SKM-1 (cell line): Measurements from ENCODE around the gene RIPK3.
A peak's percentile ranks its signal among the peaks of the same experiment; 100 is the strongest.
"Not testable (repeated sequence)": the region's sequence is repeated elsewhere in the genome, so short reads cannot be mapped to it uniquely, and the experiment has no call there.

Experiments used
- DNase-seq: peaks from one replicate; lab custom pipeline; 2025; ENCODE audit not compliant: unreplicated experiment; lab: John Stamatoyannopoulos, UW

The RIPK3 gene

DNA sequence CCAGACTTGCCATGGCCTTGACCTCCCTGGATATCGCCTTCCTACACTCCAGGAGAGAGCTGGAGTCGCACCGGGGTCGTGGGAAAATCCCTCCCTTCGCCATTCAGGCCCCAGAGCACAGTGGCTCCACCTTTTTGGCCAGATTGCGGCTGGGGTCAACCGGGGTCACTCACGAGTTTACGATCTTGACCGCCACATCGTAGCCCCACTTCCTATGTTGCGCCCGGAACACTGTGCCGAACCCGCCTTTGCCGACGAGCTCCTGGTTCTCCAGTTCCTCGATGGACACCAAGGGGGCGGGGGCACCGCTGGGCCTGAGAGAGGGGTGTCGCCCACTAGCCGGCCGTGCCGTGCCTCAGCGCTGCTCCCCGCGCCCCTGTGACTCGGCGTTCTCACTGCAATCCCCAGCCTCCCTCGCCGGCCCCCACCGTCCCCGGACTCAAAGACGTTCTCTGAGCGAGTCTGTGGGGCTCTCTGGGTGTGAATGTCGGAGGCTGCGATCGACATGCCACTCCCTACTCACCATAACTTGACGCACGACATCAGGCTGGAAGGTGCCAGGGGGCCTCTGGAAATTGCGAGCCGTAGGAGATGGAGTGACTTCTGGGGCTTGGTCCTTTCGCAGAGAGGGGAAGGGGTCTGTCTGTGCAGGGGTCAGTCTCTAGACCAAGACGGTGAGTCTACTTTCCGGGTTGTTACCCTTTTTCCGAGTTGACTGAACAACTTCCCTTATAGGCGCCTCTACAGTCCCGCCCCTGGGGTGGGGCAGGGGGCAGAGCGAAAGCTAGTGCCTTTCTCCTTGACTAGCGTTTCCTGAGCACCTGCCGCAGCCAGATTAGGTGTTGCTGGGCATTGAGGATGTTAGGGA is at the start of gene RIPK3:
Gene RIPK3, minus strand, starts transcription at position 708 of the 868 bp plus-strand sequence. Its CDS starts 165 bp downstream, at position 543.
- DNase-seq, result peak; percentile 25

DNA sequence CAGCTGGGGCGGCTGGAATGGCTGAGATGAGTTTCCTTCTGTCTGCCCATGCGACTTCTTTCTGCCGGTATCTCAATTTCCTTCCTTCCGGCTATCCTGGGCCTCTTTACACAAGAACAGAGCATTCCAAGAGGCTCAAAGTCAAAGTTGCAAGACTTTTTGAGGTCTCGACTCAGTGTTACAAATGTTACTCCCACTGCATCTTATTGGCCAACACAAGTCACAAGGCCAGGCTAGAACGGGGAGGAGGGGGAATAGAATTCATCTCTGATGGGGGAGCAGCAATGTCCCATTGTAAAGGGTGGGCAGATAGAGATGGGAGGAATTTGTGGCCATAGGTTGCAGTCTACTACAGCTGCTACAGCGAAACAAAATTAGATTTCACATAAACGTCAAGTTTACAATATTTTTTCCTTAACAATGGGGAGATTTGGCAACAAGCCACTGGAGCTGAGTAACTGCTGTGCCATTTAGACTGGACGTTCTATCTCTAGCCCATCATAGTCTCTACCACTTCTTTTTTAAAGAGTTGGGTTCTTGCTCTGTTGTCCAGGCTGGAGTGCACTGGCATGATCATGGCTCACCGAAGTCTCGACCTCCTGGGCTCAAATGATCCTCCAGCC is 49.5 kb upstream of the RIPK3 start:
- DNase-seq, result no peak

DNA sequence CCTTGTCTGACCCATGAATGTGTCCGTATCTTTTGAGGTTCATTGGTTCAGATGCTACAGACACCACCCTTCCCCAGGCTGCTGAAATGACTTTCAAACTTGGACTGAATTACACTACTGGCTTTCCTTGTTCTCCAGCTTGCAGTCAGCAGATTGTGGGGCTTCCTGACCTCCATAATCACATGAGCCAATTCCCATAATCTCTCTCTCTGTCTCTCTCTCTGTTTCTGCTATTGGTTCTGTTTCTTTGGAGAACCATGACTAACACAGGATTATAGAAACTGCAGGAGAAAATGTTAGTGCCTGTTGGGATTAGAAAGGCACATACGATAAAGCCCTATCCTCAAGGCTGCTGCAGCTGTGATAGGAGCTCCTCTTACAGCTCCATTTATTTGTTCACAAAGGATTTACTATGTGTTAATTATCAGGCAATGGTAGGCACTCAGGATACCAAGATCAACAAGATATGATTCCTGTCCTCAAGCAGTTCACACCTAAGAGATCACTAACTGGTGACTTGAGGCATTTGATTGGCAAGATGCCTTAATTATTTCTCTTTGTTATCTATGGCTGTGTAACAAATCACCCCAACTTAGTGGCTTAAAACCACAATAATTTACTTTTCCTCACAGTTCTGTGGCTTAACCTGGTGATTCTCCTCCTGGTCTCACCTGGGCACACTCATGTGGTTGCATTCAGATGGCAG is 48.8 kb upstream of the RIPK3 start:
- DNase-seq, result no peak

DNA sequence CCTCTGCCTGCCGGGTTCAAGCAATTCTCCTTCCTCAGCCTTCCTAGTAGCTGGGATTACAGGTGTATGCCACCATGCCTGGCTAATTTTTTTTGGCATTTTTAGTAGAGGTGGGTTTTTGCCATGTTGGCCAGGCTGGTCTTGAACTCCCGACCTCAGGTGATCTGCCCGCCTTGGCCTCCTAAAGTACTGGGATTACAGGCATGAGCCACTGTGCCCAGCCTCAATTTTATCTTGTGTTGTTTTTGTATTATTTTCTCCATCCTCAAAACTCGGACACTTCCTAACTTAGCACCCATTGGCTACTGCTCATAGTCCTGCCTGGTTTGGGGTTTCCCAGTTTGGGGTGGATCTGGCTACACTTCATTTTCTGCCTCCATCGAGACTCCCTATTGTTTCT is 47.8 kb upstream of the RIPK3 start:
- not testable (repeated sequence) for DNase-seq

DNA sequence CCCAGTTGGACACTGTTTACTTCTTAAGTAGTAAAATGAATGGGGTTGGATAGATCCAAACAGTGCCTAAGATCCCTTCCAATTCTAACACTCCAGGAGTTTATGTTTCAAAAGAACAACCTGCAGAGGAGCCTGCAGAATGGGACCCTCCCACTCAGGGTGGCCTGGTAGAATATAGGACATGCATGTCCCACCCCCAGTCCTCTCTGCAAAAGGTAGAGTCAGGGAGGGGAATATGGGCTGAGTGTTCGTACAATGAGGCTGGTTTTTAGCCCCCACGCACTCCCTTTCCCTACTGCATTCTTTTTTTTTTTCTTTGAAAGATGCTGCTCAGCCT is 47.2 kb upstream of the RIPK3 start:
- DNase-seq, result no peak

DNA sequence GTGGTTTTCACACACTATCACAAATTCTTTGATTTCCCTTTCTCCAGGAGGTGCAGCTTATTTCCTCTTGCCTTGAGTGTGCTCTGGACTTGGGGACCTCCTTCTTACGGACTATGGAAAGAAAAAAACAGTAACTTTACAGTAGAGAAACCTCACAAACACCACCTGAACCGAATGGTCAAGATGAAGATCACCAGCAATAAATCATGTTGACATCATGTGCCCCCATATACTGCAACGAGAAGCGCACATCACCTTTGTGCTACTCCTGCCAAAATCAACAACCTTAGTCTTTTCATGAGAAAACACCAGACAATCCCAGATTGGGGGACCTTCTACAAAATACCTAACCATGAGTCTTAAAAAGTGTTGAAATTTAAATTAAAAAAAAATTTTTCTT is 45.7 kb upstream of the RIPK3 start:
- DNase-seq, result no peak

DNA sequence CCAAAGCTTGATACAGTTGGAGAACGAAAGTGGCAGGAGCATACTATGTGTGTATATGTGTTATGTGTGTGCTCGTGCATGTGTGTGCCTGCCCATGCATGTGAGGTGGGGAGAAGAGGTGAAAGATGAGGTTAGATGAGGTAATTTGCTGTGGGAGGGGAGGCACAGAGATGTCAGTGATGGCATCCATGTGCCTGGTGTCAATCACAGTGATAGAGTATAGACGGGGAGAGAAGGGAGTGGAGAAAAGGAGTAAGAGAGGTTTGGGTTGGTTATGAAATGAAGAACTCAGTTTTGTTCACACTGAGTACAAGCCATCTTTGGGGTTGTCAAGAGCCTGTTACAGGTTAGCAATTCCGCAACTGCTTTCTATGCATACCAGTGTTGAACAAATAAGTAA is 44.4 kb upstream of the RIPK3 start:
- DNase-seq, result no peak

DNA sequence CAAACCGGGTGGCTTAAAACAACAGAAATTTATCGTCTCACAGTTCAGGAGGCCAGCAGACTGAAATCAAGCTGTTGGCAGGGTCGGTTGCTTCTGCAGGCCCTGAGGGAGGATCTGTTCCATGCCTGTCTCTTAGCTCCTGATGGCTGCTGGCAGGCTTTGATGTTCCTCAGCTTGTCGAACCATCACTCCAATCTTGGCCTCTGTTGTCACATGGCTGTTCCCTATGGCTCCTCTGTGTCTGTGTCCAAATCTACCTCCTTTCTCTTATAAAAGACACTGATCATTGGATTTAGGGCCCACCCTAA is 42.2 kb upstream of the RIPK3 start:
- DNase-seq, result no peak

DNA sequence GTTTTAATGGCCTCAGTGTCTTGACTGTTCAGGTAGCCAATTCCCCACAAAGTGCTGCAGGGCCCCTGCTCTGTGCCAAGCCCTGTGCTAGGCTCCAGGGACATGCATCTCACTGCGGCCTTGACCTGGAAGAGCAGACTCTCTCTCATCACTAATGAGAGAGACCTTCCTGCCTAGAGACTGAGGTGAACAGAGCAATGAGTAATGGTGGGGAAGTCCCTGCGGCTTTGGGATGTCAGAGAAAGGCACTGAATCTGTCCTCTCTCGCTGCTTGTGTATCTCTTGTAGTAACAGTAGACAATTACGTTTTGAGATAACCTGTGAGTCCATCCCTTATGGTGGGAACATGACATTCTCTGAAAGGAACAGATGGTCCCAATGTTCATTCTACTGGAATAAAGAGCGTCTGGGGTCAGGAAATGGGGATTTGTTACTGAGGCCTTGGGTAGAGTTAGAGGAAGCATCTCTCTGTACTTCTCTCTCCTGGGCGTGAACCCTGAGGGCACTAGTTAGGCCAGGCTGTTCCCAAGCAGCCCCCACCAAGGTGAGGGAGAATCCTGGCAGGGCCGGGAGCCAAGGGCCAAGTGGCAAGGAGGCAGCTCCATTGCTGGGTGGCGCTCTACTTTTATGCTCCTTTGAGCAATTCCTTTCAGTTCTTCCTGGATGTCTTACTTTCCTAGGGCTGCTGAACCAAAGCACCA is 41.7 kb upstream of the RIPK3 start:
- DNase-seq, result no peak

DNA sequence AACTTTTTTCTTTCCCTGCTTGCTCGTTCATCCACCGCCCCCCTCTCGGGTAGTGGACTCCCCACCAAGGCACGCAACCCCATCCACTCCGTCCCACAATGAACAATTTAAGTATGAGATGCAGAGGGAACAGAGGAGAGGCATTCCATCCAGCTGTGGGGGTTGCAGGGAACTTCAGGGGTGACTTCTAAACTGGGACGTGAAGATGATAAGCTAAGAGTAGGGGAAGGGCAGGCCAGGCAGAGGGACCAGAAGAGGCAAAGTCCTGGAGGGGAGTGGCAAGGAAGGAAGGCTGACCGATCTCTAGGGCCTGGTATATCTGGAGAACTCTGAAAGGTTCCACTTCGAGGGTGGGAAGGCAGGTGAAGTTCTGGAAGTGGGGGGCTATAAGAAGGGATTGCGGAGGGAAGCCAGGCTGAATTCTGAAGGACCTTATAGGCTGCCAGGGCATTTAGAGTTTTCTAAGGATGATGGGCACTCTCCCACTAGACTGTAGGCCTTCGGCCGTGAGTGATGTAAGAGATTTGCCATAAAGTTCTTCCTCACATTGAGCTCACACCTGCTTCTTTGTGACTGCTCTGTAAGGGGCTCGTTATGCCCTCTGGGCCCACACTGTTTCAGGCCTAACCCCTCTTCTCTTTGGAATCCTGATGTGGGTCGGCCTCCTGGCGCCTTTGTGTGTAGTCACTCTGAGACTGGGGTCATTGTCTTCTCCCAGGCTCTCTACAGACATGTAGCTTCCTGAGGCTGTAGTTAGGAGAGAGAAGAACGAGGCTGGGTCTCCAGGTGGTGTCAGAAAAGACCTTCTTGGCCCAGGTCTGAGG is 40.3 kb upstream of the RIPK3 start:
- no peak for DNase-seq

DNA sequence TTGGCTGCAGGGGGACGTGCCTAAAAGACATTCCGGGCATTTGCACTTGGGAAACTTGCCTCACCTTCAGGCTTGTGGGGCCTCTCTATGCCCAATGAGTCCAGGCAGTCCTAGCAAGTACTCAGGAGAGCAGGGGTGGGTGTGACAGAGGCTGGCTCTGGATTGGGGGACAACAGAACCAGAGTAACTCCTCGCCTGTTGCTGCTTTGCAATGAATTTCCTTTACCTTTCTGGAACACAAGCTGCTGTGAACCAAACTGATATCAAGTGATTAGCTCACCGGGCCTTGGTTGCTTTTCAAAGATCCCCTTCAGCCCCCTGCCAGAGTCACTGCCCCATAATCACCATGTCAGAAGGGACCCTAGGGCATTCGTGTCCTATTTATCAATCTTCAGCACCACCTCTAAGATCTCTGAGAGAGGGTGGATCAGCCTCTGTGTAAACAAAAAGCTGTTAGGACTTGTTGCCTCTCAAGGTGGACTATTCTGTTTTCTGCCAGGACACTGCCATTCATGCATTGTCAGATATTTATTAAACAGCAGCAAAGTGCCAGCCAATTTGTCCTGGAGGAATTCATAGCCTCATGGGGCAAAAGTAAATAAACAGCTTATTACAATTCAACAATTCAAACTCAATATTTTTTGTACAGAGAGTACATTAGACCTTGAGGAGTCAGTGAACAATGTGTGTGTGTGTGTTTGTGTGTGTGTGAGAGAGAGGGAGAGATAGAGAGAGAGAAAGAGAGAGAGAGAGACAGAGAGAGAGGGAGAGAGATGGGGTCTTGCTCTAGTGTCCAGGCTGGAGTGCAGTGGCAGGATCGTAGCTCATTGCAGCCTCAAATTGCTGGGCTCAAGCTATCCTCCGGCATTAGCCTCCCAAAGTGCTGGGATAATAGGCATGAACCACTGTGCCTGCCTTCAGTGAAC is 39.5 kb upstream of the RIPK3 start:
- no peak for DNase-seq

DNA sequence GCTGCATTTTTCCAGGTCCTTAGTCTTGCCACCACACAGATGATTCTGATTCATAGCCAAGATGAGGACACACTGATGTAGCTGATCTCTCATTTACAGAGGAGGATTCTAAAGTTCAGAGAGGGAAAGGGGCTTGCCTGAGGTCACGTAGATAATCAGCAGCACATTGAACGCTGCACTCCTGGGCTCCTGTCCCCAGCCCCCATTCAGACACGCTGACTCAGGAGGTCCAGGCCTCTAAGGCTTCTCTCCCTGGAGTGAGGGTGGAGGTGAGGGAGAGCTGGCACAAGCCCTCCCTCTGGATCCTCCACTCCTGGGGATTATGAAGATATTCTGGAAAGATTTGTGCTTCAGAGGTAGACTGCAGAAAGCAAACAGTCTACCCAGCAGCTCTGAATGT is 38.5 kb upstream of the RIPK3 start:
- DNase-seq, result no peak

DNA sequence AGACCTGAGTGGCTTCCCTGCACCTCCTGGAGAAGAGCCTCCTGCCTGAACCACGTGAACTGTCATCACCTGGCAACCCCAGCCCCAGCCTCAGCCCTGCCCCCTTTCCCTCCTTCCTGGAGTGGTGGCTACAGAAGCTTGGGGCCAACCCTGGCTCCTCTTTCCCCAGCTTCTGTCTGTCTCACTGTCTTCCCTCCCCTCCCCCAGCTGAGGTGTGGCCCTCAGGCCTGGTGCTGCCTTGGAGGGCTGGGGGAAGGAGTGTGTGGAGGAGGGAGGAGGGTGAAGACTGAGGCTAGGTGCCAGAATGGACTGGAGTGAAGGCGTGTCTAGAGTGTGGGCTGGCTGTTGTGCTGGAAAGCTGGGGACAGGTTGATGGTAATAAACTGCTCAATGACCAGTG is 37.9 kb upstream of the RIPK3 start:
- no peak for DNase-seq

DNA sequence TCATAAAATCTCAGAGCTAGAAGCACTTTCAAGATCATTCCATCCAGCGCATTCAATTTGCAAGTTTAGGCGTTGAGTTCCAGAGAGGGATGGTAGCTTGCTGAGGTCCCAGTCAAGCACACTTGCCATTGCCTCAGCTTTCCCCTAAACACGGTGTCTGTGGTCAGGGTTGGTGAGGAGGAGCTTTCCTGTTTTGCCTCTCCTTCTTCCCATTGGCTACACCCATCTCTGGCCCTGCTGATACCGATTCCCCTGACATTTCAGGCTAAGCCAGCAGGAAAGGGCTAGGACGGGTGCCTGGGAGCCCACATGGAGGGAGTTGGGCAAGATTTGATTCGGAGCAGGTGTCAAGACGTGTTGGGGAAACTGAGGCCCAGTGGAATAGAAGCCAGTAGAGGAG is 37.3 kb upstream of the RIPK3 start:
- DNase-seq, result no peak

DNA sequence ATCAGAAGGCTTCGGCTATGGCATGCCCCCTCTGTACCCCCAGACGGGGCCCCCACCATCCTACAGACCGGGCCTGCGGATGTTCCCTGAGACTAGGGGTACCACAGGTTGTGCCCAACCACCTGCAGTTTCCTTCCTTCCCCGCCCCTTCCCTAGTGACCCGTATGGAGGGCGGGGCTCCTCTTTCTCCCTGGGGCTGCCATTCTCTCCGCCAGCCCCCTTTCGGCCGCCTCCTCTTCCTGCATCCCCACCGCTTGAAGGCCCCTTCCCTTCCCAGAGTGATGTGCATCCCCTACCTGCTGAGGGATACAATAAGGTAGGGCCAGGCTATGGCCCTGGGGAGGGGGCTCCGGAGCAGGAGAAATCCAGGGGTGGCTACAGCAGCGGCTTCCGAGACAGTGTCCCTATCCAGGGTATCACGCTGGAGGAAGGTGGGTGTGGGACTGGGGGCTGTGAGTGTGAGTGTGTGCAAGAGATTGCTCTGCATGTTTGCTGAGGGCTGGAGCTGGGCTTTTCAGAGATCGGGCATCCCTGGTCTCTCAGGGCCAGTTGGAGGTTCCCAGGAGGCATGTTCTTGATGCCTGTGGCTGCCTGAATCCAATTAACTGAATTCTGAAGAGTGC is 36.8 kb upstream of the RIPK3 start:
- DNase-seq, result no peak

DNA sequence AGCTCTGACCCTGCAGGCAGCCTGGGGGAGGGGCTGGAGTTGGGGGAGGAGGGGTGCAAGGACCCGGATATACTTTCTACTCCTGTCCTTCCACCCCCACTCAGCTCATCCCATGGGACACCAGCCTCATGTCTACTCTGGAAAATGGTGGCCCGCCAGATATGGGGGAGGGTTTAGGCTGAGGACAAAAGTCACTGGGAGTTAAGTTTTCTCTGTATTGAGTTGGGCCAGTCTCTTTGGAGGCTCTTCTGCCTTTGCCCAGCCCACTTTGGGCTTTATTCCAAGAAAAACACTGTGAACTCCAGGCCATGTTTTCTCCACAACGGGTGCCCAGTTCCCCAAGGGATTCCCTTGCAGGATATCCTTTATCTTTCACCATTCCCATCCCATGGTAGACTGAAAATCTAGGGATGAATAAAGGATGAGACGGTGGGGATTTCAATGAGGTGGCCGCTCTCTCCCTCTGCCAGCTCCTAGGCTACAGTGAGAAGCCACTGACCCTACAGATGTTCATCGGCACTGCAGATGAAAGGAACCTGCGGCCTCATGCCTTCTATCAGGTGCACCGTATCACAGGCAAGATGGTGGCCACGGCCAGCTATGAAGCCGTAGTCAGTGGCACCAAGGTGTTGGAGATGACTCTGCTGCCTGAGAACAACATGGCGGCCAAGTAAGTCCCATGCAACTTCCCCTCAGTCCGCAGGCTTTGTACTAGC is 33.1 kb upstream of the RIPK3 start:
- DNase-seq, result no peak

DNA sequence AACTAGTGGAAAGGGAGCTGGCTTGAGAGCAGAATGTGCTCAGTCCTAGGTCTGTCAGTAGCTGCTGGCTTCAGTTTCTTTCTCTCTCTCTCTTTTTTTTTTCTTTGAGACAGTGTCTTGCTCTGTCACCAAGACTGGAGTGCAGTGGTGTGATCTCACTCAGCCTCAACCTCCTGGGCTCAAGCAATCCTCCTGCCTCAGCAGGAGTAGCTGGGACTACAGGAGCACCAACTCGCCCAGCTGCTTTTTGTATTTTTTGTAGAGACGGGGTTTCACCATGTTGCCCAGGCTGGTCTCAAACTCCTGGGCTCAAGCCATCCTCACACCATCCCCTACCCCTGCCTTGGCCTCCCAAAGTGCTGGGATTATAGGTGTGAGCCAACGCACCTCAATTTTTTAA is 31.8 kb upstream of the RIPK3 start:
- not testable (repeated sequence) for DNase-seq

DNA sequence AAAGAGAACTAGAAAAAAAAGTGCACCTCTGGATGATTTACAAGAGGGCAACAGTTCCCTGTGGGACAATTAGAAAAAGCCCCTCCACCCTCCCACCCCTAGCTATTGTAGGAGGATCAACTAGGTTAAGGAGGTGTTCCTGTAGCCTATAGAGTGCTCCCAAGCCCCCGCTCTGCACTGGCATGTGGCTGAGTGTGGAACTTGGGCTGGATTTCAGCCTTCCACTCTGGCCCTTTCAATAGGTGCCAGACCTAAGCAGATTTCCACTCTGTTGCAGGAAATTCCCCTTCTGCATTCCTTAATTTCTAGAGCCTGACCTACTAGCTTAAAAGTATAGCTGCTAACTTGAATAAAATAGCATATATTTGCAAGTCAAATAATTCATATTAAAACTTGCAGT is 31.0 kb upstream of the RIPK3 start:
- DNase-seq, result no peak
